Spleen (tissue), 11 donors: ENCODE results near the gene RPL13A. TPM values are rescaled to one million over a fixed set of nuclear protein-coding genes. Genes with fewer than 3 reads are reported as not detected.

Experiments used
- DNase-seq: peaks from one replicate; pipeline ENCODE4 v3.0.0-alpha.2; 2020
- H3K27ac ChIP-seq, 8 donors: fragments of 200-600 bp; sonication (generic) in 7 of 8; 1 replicate in 4 of 8; 2 replicates in 4 of 8; pipeline versions ENCODE4 v1.5.0 to v1.8.0; 2016 to 2021; ENCODE audit warnings: inconsistent platforms in 4 of 8, mild to moderate bottlenecking in 4 of 8, moderate library complexity in 1 of 8
- H3K27me3 ChIP-seq, 7 donors: fragments of 200-600 bp; sonication (generic) in 6 of 7; replicated peaks in 1 of 7; 1 replicate in 4 of 7; 2 replicates in 3 of 7; pipeline versions ENCODE4 v1.5.0 to v1.8.0; 2016 to 2021; ENCODE audit warnings: inconsistent platforms in 3 of 7, mild to moderate bottlenecking in 1 of 7
- H3K36me3 ChIP-seq, 6 donors: fragments of 200-600 bp; sonication (generic) in 5 of 6; 1 replicate in 4 of 6; 2 replicates in 2 of 6; pipeline versions ENCODE4 v1.5.0 to v1.8.0; 2016 to 2021; ENCODE audit warnings: inconsistent platforms in 2 of 6
- H3K4me1 ChIP-seq, 6 donors: fragments of 200-600 bp; sonication (generic) in 5 of 6; 1 replicate in 3 of 6; 2 replicates in 3 of 6; pipeline versions ENCODE4 v1.5.0 to v1.8.0; 2016 to 2021; ENCODE audit warnings: inconsistent platforms in 3 of 6
- H3K4me3 ChIP-seq, 8 donors: fragments of 200-600 bp; sonication (generic) in 7 of 8; 1 replicate in 4 of 8; 2 replicates in 4 of 8; pipeline versions ENCODE4 v1.5.0 to v1.8.0; 2016 to 2021; ENCODE audit warnings: inconsistent platforms in 4 of 8, mild to moderate bottlenecking in 4 of 8, moderate library complexity in 2 of 8
- H3K9me3 ChIP-seq, 8 donors: fragments of 200-600 bp; sonication (generic) in 7 of 8; 1 replicate in 4 of 8; 2 replicates in 4 of 8; pipeline versions ENCODE4 v1.5.0 to v1.8.0; 2016 to 2021; ENCODE audit warnings: inconsistent platforms in 4 of 8
- POLR2A ChIP-seq, 3 donors: fragments of 450-650 bp; IDR thresholded peaks; one replicate each; pipeline ENCODE4 v1.5.1; 2017; ENCODE audit warnings: antibody characterized with exemption in 3 of 3, mild to moderate bottlenecking in 1 of 3
- POLR2AphosphoS5 ChIP-seq, 3 donors: sonication (generic); formaldehyde crosslinking; IDR thresholded peaks; one replicate each; pipeline ENCODE4 v1.5.1; 2017; ENCODE audit warnings: antibody characterized with exemption in 3 of 3
- WGBS, 5 donors: extraction: QIAGEN DNeasy Blood & Tissue Kit in 3 of 5; methylation state at CpG; one replicate each; pipeline versions ENCODE4 v1.1.5 to v1.1.7; 2013 to 2018; 5-methylcytosine and 5-hydroxymethylcytosine counted together
- intact Hi-C: fragments of 100-400 bp; cut with DNase I; formaldehyde crosslinking; loops from one replicate; pipeline ENCODE4 v1.15.0; 2023; ENCODE audit warnings: low total_unique reads
- polyA plus RNA-seq, 3 donors: library from polyadenylated mRNA; stranded (reverse); fragments of 200-250 nt; gene quantifications; one replicate each; pipeline ENCODE4 v1.2.1, GENCODE V29; 2013
- total RNA-seq, 7 donors: library from RNA; depleted of rRNA in 3 of 7; stranded (reverse); fragments of >200 nt in 3 of 7; fragmentation: NEBNext Ultra II Directional in 4 of 7; extraction: Animal tissue kit (Norgen Biotek cat#: 25700) in 4 of 7; gene quantifications; one replicate each; pipeline versions ENCODE4 v1.1.0 to v1.2.1, GENCODE V29; 2016 to 2021
- TF ChIP-seq, protein P1 (sequence below), 11 experiments: fragments of 200-600 bp in 7 of 11; fragments of 450-650 bp in 4 of 11; sonication (generic) in 4 of 11; IDR thresholded peaks in 8 of 11; conservative IDR thresholded peaks in 3 of 11; 1 replicate in 7 of 11; 2 replicates in 4 of 11; pipeline versions ENCODE4 v1.4.0 to v1.8.0; 2016 to 2021; ENCODE audit warnings: antibody characterized with exemption in 11 of 11, inconsistent platforms in 4 of 11, mild to moderate bottlenecking in 1 of 11
- donor health status: healthy with polysubstance abuse.
- donor health status: DM: no; HTN: no; CAD: no; lungs with moderate emphysema.
- donor health status: DM: no; HTN: no; CAD: no.
- donor health status: Bipolar disorder and iron deficiency.
- donor health status: healthy.
- donor health status: DM: no; HTN: no; CAD: no.
- donor health status: DM: yes; HTN: yes; CAD: no.

Gene RPL13A
- total and polyA plus RNA-seq, 10 donors = 2,521 to 7,408 (median 3,003) TPM

GRCh38 chr19:49461656-49462055, 25.8 kb upstream of the RPL13A start:
- intact Hi-C loops = no loop called here
- DNase-seq = no peak
- H3K36me3 ChIP-seq = peaks cover 0 to 84% (median 52%) of the 10 kb centered on the region in 6 donors
- H3K4me3 ChIP-seq = no peak overlapping the region
- WGBS, 5 donors = 96 to 98% (median 98%) methylated on average over 27 to 37 of the region's 37 CpGs
- no peaks in the 10 kb centered on the region for H3K27me3 ChIP-seq
- H3K9me3 ChIP-seq = no peaks in the 10 kb centered on the region
- TF ChIP-seq, protein P1, sequence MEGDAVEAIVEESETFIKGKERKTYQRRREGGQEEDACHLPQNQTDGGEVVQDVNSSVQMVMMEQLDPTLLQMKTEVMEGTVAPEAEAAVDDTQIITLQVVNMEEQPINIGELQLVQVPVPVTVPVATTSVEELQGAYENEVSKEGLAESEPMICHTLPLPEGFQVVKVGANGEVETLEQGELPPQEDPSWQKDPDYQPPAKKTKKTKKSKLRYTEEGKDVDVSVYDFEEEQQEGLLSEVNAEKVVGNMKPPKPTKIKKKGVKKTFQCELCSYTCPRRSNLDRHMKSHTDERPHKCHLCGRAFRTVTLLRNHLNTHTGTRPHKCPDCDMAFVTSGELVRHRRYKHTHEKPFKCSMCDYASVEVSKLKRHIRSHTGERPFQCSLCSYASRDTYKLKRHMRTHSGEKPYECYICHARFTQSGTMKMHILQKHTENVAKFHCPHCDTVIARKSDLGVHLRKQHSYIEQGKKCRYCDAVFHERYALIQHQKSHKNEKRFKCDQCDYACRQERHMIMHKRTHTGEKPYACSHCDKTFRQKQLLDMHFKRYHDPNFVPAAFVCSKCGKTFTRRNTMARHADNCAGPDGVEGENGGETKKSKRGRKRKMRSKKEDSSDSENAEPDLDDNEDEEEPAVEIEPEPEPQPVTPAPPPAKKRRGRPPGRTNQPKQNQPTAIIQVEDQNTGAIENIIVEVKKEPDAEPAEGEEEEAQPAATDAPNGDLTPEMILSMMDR (IDR thresholded peaks at IDR 0.05 in 8 of 11, conservative IDR thresholded peaks at IDR 0.05 in 3 of 11) = no peak
- TF ChIP-seq POLR2AphosphoS5 (IDR thresholded peaks at IDR 0.05) (no peak), POLR2A (IDR thresholded peaks at IDR 0.05) (no peak)
- no peak overlapping the region for H3K27ac ChIP-seq
- peaks cover 4 to 35% (median 12%) of the 10 kb centered on the region in 6 donors for H3K4me1 ChIP-seq

DNA sequence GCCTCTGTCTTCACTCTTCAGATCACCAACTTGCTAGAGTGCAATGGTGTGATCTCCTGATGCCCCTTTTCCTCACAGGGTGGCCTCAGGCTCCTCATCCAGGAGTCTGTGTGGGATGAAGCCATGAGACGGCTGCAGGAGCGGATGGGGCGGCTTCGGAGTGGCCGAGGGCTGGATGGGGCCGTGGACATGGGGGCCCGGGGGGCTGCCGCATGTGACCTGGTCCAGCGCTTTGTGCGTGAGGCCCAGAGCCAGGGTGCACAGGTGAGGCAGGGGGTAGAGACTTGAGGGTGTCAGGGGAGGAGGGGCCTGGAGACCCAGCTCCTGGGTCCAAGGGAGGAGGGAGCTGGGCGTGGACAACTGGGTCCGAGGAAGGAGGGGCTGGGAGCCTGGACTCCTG, 24.9 kb upstream of the RPL13A start:
- TF ChIP-seq POLR2A (IDR thresholded peaks at IDR 0.05) (no peak), POLR2AphosphoS5 (IDR thresholded peaks at IDR 0.05) (no peak)
- TF ChIP-seq, protein P1 (IDR thresholded peaks at IDR 0.05 in 8 of 11, conservative IDR thresholded peaks at IDR 0.05 in 3 of 11) = no peak
- Histone ChIP-seq H3K27ac (no peak overlapping the region), H3K27me3 (no peaks in the 10 kb centered on the region), H3K4me1 (peaks cover 3 to 27% (median 10%) of the 10 kb centered on the region in 6 donors), H3K4me3 (no peak overlapping the region), H3K9me3 (no peaks in the 10 kb centered on the region), H3K36me3 (peaks cover 0 to 84% (median 55%) of the 10 kb centered on the region in 6 donors)
- intact Hi-C loops = no loop called here
- WGBS, 5 donors = 86 to 94% (median 88%) methylated on average over 12 of the region's 12 CpGs
- DNase-seq = no peak

DNA sequence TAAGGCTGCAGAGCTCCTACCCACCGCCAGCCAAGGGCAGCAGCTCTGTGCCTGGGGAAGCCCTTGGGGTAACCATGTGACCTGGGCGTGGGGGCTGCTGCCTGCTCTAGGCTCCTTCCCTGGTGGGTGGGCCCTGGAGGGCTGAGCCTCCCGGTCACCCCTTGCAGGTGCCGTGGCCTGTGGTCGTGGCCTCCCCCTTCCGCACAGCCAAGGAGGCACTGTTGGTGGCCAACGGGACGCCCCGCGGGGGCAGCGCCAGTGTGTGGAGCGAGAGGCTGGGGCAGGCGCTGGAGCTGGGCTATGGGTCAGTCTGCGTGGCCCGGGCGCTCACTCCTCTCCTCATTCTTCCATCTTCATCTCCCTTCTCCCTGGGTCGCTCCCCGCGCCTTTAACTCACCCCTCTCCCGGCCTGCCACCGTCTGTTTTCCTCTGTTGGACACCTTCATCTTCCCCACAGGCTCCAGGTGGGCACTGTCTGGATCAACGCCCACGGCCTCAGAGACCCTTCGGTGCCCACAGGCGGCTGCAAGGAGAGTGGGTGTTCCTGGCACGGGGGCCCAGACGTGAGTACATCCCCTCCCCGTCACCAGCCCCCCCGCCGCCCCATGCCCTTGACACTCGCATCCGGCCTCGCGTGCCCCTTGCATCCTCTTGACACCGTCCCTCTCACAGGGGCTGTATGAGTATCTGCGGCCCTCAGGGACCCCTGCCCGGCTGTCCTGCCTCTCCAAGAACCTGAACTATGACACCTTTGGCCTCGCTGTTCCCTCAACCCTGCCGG, 23.3 kb upstream of the RPL13A start:
- Histone ChIP-seq H3K4me3 (no peak overlapping the region), H3K27me3 (no peaks in the 10 kb centered on the region), H3K27ac (no peak overlapping the region), H3K36me3 (peaks cover 0 to 87% (median 56%) of the 10 kb centered on the region in 6 donors), H3K4me1 (peaks cover 0 to 25% (median 11%) of the 10 kb centered on the region in 6 donors), H3K9me3 (no peaks in the 10 kb centered on the region)
- DNase-seq = no peak
- TF ChIP-seq POLR2AphosphoS5 (IDR thresholded peaks at IDR 0.05) (peak in 1 of 3 donors; percentile 23), POLR2A (IDR thresholded peaks at IDR 0.05) (no peak)
- TF ChIP-seq, protein P1 (IDR thresholded peaks at IDR 0.05 in 8 of 11, conservative IDR thresholded peaks at IDR 0.05 in 3 of 11) = no peak
- intact Hi-C loops = no loop called here
- WGBS, 5 donors = 89 to 94% (median 91%) methylated on average over 38 to 39 of the region's 39 CpGs

DNA sequence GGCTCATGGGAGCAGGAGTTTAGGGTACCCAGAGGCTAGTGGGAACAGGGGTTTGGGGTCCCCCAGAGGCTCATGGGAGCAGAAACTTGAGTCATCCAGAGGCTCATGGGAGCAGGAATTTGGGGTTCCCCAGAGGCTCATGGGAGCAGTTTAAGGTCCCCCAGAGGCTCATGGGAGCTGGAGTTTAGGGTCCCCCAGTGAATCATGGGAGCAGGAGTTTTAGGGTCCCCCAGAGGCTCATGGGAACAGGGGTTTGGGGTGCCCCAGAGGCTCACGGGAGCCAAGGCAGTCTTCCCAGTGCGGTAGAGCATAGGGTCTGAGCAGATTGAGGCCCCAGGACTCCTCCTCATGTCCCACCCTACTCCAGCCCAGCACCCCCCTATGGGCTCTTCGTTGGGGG, 22.0 kb upstream of the RPL13A start:
- TF ChIP-seq POLR2A (IDR thresholded peaks at IDR 0.05) (no peak), POLR2AphosphoS5 (IDR thresholded peaks at IDR 0.05) (no peak)
- TF ChIP-seq, protein P1 (IDR thresholded peaks at IDR 0.05 in 8 of 11, conservative IDR thresholded peaks at IDR 0.05 in 3 of 11) = no peak
- 80 to 100% (median 95%) methylated on average over 1 to 3 of the region's 3 CpGs for WGBS, 5 donors

More for the DNA sequence above, 22.0 kb upstream of the RPL13A start:
- Histone ChIP-seq H3K9me3 (no peaks in the 10 kb centered on the region), H3K4me1 (peaks cover 11 to 35% (median 24%) of the 10 kb centered on the region in 6 donors), H3K27ac (no peak overlapping the region), H3K4me3 (no peak overlapping the region), H3K36me3 (peaks cover 0 to 87% (median 46%) of the 10 kb centered on the region in 6 donors), H3K27me3 (no peaks in the 10 kb centered on the region)
- DNase-seq = no peak
- intact Hi-C loops = no loop called here
